ENCODE data around the gene P2RX4. TPM values are rescaled to one million over a fixed set of nuclear protein-coding genes. Genes with fewer than 3 reads are reported as not detected.
A peak's percentile ranks its signal among the peaks of the same experiment; 100 is the strongest.

The P2RX4 gene
- total RNA-seq, 2 experiments from 2014 or later = 10.8 to 17.7 TPM

DNA sequence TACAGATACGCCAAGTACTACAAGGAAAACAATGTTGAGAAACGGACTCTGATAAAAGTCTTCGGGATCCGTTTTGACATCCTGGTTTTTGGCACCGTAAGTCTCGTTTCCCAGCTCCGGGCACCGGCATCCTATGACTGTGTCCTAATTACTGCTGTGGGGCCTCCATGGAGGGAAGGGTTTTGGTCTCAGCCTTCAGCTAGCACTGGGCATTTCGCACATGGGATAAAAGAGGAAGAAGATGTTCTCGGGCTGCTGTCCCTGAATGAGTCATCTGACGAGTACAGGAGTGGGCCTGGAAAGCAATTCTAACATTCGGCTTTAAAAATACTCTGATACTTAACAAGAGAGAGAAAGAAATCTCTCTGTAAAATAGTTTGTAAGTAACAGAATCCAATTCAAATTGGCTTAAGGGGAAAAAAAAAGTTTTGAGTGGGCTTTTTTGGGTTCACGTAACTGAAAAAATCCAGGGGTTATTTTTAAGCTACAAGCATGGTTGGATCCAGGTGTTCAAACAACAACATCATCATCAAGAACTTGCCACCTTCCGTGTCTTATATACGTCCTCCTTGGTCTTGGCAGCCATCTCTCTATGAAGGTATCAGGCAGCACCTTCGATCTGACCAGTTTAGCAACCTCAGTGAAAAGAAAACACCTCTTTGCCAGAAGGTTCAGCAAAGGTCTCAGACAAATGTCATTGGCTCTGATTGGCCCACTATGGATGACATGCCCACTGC is 34.4 kb upstream of the P2RX4 start:
- peak overlapping the region; percentile 52 for H3K4me2 ChIP-seq (ENCODE audit: low read length)
- POLR2A ChIA-PET = no interaction called here
- H3K27ac ChIP-seq (ENCODE audit: low read depth, low read length, poor library complexity, severe bottlenecking) = no peak overlapping the region

DNA sequence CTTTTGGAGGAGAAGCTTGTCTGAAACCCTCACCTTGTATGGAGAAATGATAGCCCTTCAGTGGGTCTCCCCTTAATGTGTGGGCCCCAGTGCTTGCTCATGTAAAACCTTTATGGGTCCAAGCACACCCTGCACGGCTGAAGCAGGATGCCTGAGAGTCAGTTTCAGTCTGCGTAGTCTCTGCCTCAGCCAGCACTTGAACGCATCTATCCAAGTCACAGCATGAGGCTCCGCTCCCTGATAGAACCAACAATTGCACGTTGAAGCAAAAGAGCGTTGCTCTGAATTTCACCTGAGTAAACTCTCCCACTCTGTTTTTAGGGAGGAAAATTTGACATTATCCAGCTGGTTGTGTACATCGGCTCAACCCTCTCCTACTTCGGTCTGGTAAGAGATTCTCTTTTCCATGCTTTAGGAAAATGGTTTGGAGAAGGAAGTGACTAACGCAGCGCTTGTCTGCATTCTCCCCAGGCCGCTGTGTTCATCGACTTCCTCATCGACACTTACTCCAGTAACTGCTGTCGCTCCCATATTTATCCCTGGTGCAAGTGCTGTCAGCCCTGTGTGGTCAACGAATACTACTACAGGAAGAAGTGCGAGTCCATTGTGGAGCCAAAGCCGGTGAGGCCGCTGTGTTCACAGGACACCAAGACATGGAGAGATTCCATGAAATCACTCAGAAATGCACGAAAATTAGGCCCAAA is 33.0 kb upstream of the P2RX4 start:
- no peaks in the 10 kb centered on the region for H3K9me3 ChIP-seq (ENCODE audit: low read length)
- CTCF ChIA-PET (ENCODE audit: unreplicated experiment) = no interaction called here
- no peak for DNase-seq (ENCODE audit: low spot score)
- H3K9me2 ChIP-seq (ENCODE audit: insufficient read depth, low read length) = no peaks in the 10 kb centered on the region
- no peak overlapping the region for H3K4me3 ChIP-seq (ENCODE audit: low read depth, low read length, poor library complexity, severe bottlenecking)
- intact Hi-C loops (cut with micrococcal nuclease; ENCODE audit: unreplicated experiment) = no loop called here
- H3K4me1 ChIP-seq (ENCODE audit: insufficient read depth, low read length, poor library complexity, severe bottlenecking) = peaks cover 23% of the 10 kb centered on the region
- TF ChIP-seq, protein P1, sequence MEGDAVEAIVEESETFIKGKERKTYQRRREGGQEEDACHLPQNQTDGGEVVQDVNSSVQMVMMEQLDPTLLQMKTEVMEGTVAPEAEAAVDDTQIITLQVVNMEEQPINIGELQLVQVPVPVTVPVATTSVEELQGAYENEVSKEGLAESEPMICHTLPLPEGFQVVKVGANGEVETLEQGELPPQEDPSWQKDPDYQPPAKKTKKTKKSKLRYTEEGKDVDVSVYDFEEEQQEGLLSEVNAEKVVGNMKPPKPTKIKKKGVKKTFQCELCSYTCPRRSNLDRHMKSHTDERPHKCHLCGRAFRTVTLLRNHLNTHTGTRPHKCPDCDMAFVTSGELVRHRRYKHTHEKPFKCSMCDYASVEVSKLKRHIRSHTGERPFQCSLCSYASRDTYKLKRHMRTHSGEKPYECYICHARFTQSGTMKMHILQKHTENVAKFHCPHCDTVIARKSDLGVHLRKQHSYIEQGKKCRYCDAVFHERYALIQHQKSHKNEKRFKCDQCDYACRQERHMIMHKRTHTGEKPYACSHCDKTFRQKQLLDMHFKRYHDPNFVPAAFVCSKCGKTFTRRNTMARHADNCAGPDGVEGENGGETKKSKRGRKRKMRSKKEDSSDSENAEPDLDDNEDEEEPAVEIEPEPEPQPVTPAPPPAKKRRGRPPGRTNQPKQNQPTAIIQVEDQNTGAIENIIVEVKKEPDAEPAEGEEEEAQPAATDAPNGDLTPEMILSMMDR (conservative IDR thresholded peaks at IDR 0.05; ENCODE audit: low read length) = no peak
- TF ChIP-seq EZH2phosphoT487 (IDR thresholded peaks at IDR 0.05; ENCODE audit: borderline replicate concordance, low read depth, low read length) = no peak
- H3K4me2 ChIP-seq (ENCODE audit: low read length) = no peak overlapping the region
- H4K20me1 ChIP-seq (ENCODE audit: insufficient read depth, low read length) = no peaks in the 10 kb centered on the region
- no TSS peak for BruUV-seq (replicated peaks)
- POLR2A ChIA-PET = no interaction called here
- H3K27ac ChIP-seq (ENCODE audit: low read depth, low read length, poor library complexity, severe bottlenecking) = no peak overlapping the region
- no peak overlapping the region for H2AFZ ChIP-seq (ENCODE audit: low read length)
- H3K79me2 ChIP-seq (ENCODE audit: insufficient read depth, low read depth, low read length) = no peaks in the 10 kb centered on the region
- no peaks in the 10 kb centered on the region for H3K36me3 ChIP-seq (ENCODE audit: insufficient read depth, low read length)

More for the DNA sequence above, 34.4 kb upstream of the P2RX4 start:
- H2AFZ ChIP-seq (ENCODE audit: low read length) = peak overlapping the region; percentile 70
- H3K36me3 ChIP-seq (ENCODE audit: insufficient read depth, low read length) = no peaks in the 10 kb centered on the region
- no peaks in the 10 kb centered on the region for H3K79me2 ChIP-seq (ENCODE audit: insufficient read depth, low read depth, low read length)
- DNase-seq (ENCODE audit: low spot score) = peak; percentile 48
- no peak overlapping the region for H3K4me3 ChIP-seq (ENCODE audit: low read depth, low read length, poor library complexity, severe bottlenecking)
- no TSS peak for BruUV-seq (replicated peaks)
- CTCF ChIA-PET (ENCODE audit: unreplicated experiment) = no interaction called here
- no peaks in the 10 kb centered on the region for H3K9me2 ChIP-seq (ENCODE audit: insufficient read depth, low read length)
- H3K4me1 ChIP-seq (ENCODE audit: insufficient read depth, low read length, poor library complexity, severe bottlenecking) = peaks cover 23% of the 10 kb centered on the region
- TF ChIP-seq EZH2phosphoT487 (IDR thresholded peaks at IDR 0.05; ENCODE audit: borderline replicate concordance, low read depth, low read length) = no peak
- TF ChIP-seq, protein P1 (conservative IDR thresholded peaks at IDR 0.05; ENCODE audit: low read length) = no peak
- intact Hi-C loops (cut with micrococcal nuclease; ENCODE audit: unreplicated experiment) = no loop called here
- no peaks in the 10 kb centered on the region for H4K20me1 ChIP-seq (ENCODE audit: insufficient read depth, low read length)
- H3K9me3 ChIP-seq (ENCODE audit: low read length) = no peaks in the 10 kb centered on the region

DNA sequence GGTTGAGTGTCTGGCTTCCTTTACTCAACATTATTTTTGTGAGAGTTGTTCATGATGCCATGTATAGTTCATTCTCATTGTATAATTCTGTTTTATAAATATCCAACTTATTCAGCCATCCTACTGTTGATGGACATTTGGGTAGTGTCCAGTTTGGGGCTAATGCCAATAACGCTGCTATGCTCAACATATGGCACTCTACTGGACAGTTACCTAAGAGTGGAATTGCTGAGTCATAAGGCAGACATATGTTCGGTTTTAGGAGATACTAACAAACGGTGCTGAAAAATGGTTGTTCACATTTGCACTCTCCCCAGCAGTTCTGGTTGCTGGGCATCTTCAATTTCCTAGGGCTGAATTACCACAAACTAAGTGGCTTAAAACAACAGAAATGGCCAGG is 28.7 kb upstream of the P2RX4 start:
- Histone ChIP-seq H2AFZ (ENCODE audit: low read length) (no peak overlapping the region), H4K20me1 (ENCODE audit: insufficient read depth, low read length) (no peaks in the 10 kb centered on the region), H3K9me2 (ENCODE audit: insufficient read depth, low read length) (no peaks in the 10 kb centered on the region), H3K4me1 (ENCODE audit: insufficient read depth, low read length, poor library complexity, severe bottlenecking) (peaks cover 9% of the 10 kb centered on the region), H3K9me3 (ENCODE audit: low read length) (no peaks in the 10 kb centered on the region), H3K79me2 (ENCODE audit: insufficient read depth, low read depth, low read length) (no peaks in the 10 kb centered on the region), H3K4me2 (ENCODE audit: low read length) (no peak overlapping the region), H3K27ac (ENCODE audit: low read depth, low read length, poor library complexity, severe bottlenecking) (no peak overlapping the region), H3K4me3 (ENCODE audit: low read depth, low read length, poor library complexity, severe bottlenecking) (no peak overlapping the region), H3K36me3 (ENCODE audit: insufficient read depth, low read length) (no peaks in the 10 kb centered on the region)
- BruUV-seq (replicated peaks) = no TSS peak
- intact Hi-C loops (cut with micrococcal nuclease; ENCODE audit: unreplicated experiment) = no loop called here
- CTCF ChIA-PET (ENCODE audit: unreplicated experiment) = no interaction called here
- DNase-seq (ENCODE audit: low spot score) = no peak
- POLR2A ChIA-PET = no interaction called here
- TF ChIP-seq EZH2phosphoT487 (IDR thresholded peaks at IDR 0.05; ENCODE audit: borderline replicate concordance, low read depth, low read length) = no peak
- TF ChIP-seq, protein P1 (conservative IDR thresholded peaks at IDR 0.05; ENCODE audit: low read length) = no peak
